ENCODE measurements around the gene ROGDI. TPM values are rescaled to one million over a fixed set of nuclear protein-coding genes. Genes with fewer than 3 reads are reported as not detected.

Gene ROGDI
- total and polyA plus RNA-seq, 9 donors = 8.5 to 17.0 (median 14.7) TPM

Other genes with a start within 250 kb of the ROGDI start
- 0.53 TPM for gene C16orf96, start 246.3 kb downstream of the ROGDI start, total RNA-seq
- under 1 TPM; 0.29 to 0.91 (median 0.54) TPM for gene C16orf96, start 246.3 kb downstream of the ROGDI start, polyA plus RNA-seq (ENCODE audit: insufficient read depth in 1 of 8, insufficient read length in 8 of 8, low replicate concordance in 1 of 8)
- 7.4 TPM for gene UBALD1, start 187.7 kb downstream of the ROGDI start, total RNA-seq
- 10 to 100 TPM; 18.2 to 24.5 (median 23.2) TPM for gene UBALD1, start 187.7 kb downstream of the ROGDI start, polyA plus RNA-seq (ENCODE audit: insufficient read depth in 1 of 8, insufficient read length in 8 of 8, low replicate concordance in 1 of 8)
- gene MGRN1, start 177.8 kb downstream of the ROGDI start, total RNA-seq = 15.9 TPM
- 10 to 100 TPM; 32.9 to 50.7 (median 37.9) TPM for gene MGRN1, start 177.8 kb downstream of the ROGDI start, polyA plus RNA-seq (ENCODE audit: insufficient read depth in 1 of 8, insufficient read length in 8 of 8, low replicate concordance in 1 of 8)
- gene NUDT16L1, start 109.1 kb downstream of the ROGDI start, total RNA-seq = 26.0 TPM
- gene NUDT16L1, start 109.1 kb downstream of the ROGDI start, polyA plus RNA-seq (ENCODE audit: insufficient read depth in 1 of 8, insufficient read length in 8 of 8, low replicate concordance in 1 of 8) = 10 to 100 TPM; 24.9 to 32.2 (median 28.2) TPM
- 18.0 TPM for gene ANKS3, start 68.4 kb downstream of the ROGDI start, total RNA-seq
- gene ANKS3, start 68.4 kb downstream of the ROGDI start, polyA plus RNA-seq (ENCODE audit: insufficient read depth in 1 of 8, insufficient read length in 8 of 8, low replicate concordance in 1 of 8) = 10 to 100 TPM; 12.0 to 19.6 (median 16.0) TPM
- 0.66 TPM for gene DNAAF8, start 68.1 kb downstream of the ROGDI start, total RNA-seq
- 1 to 10 TPM in 3 of 8 donors, under 1 TPM in 5; 0.46 to 1.4 (median 0.83) TPM for gene DNAAF8, start 68.1 kb downstream of the ROGDI start, polyA plus RNA-seq (ENCODE audit: insufficient read depth in 1 of 8, insufficient read length in 8 of 8, low replicate concordance in 1 of 8)
- 10.4 TPM for gene ZNF500, start 35.5 kb downstream of the ROGDI start, total RNA-seq
- 10 to 100 TPM in 4 of 8 donors, 1 to 10 TPM in 4; 9.0 to 12.9 (median 9.9) TPM for gene ZNF500, start 35.5 kb downstream of the ROGDI start, polyA plus RNA-seq (ENCODE audit: insufficient read depth in 1 of 8, insufficient read length in 8 of 8, low replicate concordance in 1 of 8)
- gene SEPTIN12, start 14.3 kb downstream of the ROGDI start, total RNA-seq = not detected
- under 1 TPM in 1 of 8 donors, not detected in 7; 0.30 TPM for gene SEPTIN12, start 14.3 kb downstream of the ROGDI start, polyA plus RNA-seq (ENCODE audit: insufficient read depth in 1 of 8, insufficient read length in 8 of 8, low replicate concordance in 1 of 8)
- gene SMIM22, start 7.3 kb downstream of the ROGDI start, total RNA-seq = not detected
- 1 to 10 TPM in 2 of 8 donors, under 1 TPM in 2, not detected in 4; 0.31 to 3.2 (median 0.94) TPM for gene SMIM22, start 7.3 kb downstream of the ROGDI start, polyA plus RNA-seq (ENCODE audit: insufficient read depth in 1 of 8, insufficient read length in 8 of 8, low replicate concordance in 1 of 8)
- 29.8 TPM for gene GLYR1, start 44.7 kb upstream of the ROGDI start, total RNA-seq
- 10 to 100 TPM; 49.8 to 57.1 (median 51.5) TPM for gene GLYR1, start 44.7 kb upstream of the ROGDI start, polyA plus RNA-seq (ENCODE audit: insufficient read depth in 1 of 8, insufficient read length in 8 of 8, low replicate concordance in 1 of 8)
- gene UBN1, start 44.8 kb upstream of the ROGDI start, total RNA-seq = 9.9 TPM
- 10 to 100 TPM; 13.4 to 24.6 (median 19.5) TPM for gene UBN1, start 44.8 kb upstream of the ROGDI start, polyA plus RNA-seq (ENCODE audit: insufficient read depth in 1 of 8, insufficient read length in 8 of 8, low replicate concordance in 1 of 8)
- gene PPL, start 134.5 kb upstream of the ROGDI start, total RNA-seq = 1.1 TPM
- gene PPL, start 134.5 kb upstream of the ROGDI start, polyA plus RNA-seq (ENCODE audit: insufficient read depth in 1 of 8, insufficient read length in 8 of 8, low replicate concordance in 1 of 8) = 10 to 100 TPM in 1 of 8 donors, 1 to 10 TPM in 4, under 1 TPM in 3; 0.53 to 18.3 (median 1.1) TPM
- gene SEC14L5, start 155.7 kb upstream of the ROGDI start, total RNA-seq = 0.40 TPM
- under 1 TPM; 0.55 to 1.00 (median 0.85) TPM for gene SEC14L5, start 155.7 kb upstream of the ROGDI start, polyA plus RNA-seq (ENCODE audit: insufficient read depth in 1 of 8, insufficient read length in 8 of 8, low replicate concordance in 1 of 8)
- gene NAGPA, start 231.3 kb upstream of the ROGDI start, total RNA-seq = 4.3 TPM
- 1 to 10 TPM; 4.1 to 6.4 (median 5.7) TPM for gene NAGPA, start 231.3 kb upstream of the ROGDI start, polyA plus RNA-seq (ENCODE audit: insufficient read depth in 1 of 8, insufficient read length in 8 of 8, low replicate concordance in 1 of 8)